Stomach (tissue), 4 donors: ENCODE measurements around the gene CLSTN3.

Source experiments
- EP300 ChIP-seq: sonication (generic); formaldehyde crosslinking; IDR thresholded peaks from one replicate; pipeline ENCODE4 v1.6.1; 2017; ENCODE audit warnings: antibody characterized with exemption
- POLR2A ChIP-seq, 4 donors: fragments of 450-650 bp; IDR thresholded peaks; one replicate each; pipeline ENCODE4 v1.6.1; 2016; ENCODE audit warnings: antibody characterized with exemption in 4 of 4, control low read depth in 2 of 4, mild to moderate bottlenecking in 1 of 4, moderate library complexity in 1 of 4
- POLR2AphosphoS5 ChIP-seq, 3 donors: sonication (generic); formaldehyde crosslinking; IDR thresholded peaks; one replicate each; pipeline ENCODE4 v1.6.1; 2016; ENCODE audit warnings: antibody characterized with exemption in 3 of 3
- TF ChIP-seq, protein P1 (sequence below), 7 experiments: fragments of 450-650 bp in 4 of 7; fragments of 200-600 bp in 3 of 7; sonication (generic) in 3 of 7; IDR thresholded peaks; one replicate each; pipeline ENCODE4 v1.5.1; 2016 to 2019; ENCODE audit warnings: antibody characterized with exemption in 7 of 7, control low read depth in 2 of 7, mild to moderate bottlenecking in 1 of 7

DNA sequence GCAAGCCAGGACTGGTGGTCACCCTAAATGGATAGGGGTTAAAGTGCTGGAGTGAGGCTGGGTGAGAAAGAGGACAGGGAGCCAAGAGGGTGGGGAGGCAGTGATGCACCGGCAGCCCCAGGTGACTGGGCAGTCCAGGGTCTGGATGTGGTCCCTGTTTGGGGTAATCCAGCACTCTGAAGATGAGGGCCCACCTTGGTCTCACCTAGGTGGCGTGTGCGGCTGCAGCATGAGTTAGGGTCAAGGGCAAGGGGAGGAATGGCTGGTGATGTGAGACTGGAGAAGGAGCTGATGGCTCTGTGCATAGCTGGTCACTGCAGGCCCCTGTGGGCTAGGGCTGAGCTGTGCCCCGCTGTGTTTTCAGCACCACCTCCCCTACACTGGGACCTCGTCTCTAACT is 19.5 kb upstream of the CLSTN3 start:
- TF ChIP-seq EP300 = no peak
- no peak for TF ChIP-seq POLR2A (IDR thresholded peaks at IDR 0.05)
- TF ChIP-seq, protein P1, sequence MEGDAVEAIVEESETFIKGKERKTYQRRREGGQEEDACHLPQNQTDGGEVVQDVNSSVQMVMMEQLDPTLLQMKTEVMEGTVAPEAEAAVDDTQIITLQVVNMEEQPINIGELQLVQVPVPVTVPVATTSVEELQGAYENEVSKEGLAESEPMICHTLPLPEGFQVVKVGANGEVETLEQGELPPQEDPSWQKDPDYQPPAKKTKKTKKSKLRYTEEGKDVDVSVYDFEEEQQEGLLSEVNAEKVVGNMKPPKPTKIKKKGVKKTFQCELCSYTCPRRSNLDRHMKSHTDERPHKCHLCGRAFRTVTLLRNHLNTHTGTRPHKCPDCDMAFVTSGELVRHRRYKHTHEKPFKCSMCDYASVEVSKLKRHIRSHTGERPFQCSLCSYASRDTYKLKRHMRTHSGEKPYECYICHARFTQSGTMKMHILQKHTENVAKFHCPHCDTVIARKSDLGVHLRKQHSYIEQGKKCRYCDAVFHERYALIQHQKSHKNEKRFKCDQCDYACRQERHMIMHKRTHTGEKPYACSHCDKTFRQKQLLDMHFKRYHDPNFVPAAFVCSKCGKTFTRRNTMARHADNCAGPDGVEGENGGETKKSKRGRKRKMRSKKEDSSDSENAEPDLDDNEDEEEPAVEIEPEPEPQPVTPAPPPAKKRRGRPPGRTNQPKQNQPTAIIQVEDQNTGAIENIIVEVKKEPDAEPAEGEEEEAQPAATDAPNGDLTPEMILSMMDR (IDR thresholded peaks at IDR 0.05) = no peak
- no peak for TF ChIP-seq POLR2AphosphoS5 (IDR thresholded peaks at IDR 0.05)
